Frontal cortex (tissue), 4 donors: ENCODE measurements around the gene CAGE1. TPM values are rescaled to one million over a fixed set of nuclear protein-coding genes. Genes with fewer than 3 reads are reported as not detected.

Experiments
- DNase-seq, 2 donors: peaks; one replicate each; pipeline ENCODE4 v3.0.0; 2012; ENCODE audit warnings: low spot score in 2 of 2
- FAIRE-seq: peaks from 2 replicates; lab custom pipeline; 2012; peaks lifted over from hg19 to GRCh38; lab: Jason Lieb, UNC
- total RNA-seq: library from RNA; depleted of rRNA; stranded (reverse); fragments of >200 nt; gene quantifications from one replicate; pipeline ENCODE4 v1.2.3, GENCODE V29; 2014
- donor health status: control.
- donor health status: control.
- donor health status: control.

The CAGE1 gene
- total RNA-seq, 1 donor from 2014 or later: not detected

DNA sequence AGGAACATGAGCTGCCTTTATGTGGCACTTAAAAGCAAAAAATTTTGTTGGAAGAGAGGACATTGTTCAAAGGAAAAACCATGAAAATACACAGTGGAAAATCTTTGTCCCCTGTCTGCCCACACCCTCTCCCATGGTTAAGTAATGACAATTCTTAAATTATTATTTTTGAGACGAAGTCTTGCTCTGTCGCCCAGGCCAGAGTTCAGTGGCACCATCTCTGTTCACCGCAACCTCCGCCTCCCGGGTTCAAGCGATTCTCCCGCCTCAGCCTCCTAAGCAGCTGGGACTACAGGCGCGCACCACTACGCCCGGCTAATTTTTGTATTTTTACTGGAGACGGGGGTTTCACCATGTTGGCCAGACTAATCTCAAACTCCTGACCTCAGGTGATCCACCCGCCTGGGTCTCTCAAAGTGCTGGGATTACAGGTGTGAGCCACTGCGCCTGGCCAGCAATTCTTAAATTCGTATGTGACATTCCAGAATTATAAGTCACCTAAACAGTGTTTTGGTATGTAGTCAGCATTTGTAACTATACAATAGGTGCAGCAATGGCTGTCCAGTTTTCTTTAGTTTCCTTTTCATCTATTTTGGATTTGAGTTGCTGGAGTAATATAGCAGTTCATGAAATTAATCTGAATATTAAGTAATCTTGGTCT, 75.9 kb downstream of the CAGE1 start:
- DNase-seq (no peak), FAIRE-seq (no peak)

DNA sequence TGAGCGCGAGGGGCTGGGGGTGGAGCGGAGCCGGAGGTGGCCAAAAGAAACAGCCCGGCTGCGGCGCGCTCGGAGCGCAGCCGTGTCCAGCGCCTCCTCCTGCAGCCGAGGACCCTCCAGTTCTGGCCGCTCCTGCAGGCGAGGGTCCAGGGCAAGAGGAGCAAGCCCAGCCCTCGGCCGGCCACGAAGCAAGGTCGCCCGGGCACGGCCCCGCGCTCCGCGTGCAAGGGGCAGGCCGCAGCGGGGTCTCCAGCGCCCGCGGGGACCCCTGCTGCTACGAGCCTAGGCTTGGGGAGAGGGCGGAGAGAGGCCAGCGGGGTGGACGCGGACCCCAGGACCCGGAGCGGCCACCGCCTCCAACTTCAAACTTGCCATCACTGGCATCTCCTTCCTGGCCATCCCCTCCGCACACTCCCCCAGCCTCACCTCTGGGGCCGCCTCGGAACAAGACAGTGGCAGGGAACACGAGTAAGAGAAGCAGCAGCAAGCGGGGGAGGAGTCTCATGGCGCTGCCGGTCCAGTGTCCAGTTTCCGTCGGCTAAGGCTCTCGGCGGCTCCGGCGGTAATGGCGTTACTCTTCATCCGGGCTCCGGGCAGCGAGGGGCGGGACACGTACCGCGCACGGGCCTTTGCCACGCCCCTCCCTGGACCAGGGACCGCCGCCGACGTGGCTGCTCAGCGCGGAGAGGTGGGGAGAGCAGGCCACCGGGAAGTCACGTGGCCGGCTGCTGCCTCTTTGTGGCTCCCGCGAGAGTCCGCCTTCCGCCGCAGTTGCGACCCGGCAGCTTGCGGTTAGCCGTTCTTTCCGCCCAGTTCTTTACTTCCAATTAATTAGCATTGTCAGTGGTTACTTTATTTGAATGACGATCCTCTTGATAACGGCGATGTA, 76.7 kb downstream of the CAGE1 start, which contains the start of gene SSR1:
Gene SSR1, minus strand, starts transcription at position 584 of the 889 bp plus-strand sequence. Its CDS starts 79 bp downstream, at position 505.
- FAIRE-seq (no peak), DNase-seq (peak; percentile 99)

DNA sequence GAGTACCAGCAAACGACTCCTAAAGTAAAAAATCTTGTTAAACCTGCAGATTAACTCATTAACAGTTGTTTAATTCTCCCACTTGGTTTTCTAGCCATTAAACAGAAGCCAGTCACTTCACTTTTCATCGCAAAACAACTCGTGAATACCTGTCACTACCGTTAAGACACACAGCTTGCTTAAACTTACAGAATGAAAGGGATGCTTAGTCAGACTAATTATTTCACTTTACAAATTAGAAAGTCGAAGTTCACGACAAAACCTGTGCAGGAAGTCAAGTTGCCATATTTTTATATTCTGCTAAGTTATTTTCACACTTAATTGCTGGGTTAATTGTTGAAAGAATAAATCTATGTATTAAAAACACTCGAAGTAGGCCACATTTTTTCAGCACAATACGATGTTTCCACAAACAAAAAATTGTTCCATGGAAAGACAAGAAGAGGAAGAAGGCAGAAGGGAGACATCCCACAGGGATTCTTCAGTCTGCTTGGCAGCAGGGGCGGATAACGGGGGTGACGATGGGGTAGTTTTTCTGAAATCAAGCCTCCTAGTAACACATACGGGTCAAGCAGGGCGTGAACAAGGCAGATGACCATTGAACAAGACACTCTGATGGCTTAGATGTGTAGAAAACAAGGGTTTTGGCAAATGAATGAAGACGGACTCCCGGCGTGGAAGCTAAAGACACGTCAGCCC, 77.5 kb downstream of the CAGE1 start:
- DNase-seq (no peak), FAIRE-seq (no peak)

DNA sequence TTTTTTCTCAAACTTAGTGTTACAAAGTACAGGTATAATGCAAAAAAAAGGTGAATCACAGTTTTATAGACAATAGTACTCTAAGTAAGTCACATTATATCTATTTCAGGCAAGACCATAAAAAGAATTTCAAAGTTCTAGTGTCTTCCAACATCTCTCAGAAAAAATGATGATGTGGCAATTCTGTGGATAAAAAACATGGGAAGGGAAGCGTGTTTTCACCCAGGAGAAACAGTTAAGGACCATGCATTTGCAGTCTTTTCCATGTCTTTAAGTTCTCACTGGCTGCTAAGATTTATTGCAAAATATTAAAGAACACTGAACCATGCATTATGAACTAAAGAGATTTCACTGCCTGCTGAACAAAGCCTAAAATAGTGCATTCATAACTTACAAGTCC, 78.4 kb downstream of the CAGE1 start:
- DNase-seq: no peak
- FAIRE-seq: no peak

DNA sequence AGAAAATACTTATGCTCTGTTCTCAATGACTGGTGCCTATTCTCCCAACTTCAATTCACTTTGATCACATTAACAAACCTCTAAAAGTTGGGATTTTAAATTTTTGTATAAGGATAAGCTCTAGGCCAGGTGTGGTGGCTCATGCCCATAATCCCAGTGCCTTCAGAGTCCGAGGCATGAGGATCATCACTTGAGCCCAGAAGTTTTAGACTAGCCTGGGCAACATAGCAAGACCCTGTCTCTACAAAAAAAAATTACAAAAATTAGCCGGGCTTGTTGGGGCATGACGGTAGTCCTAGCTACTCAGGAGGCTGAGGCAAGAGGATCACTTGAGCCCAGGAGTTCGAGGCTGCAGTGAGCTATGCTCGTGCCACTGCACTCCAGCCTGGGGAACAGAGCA, 80.5 kb downstream of the CAGE1 start:
- no peak for FAIRE-seq
- DNase-seq: no peak

DNA sequence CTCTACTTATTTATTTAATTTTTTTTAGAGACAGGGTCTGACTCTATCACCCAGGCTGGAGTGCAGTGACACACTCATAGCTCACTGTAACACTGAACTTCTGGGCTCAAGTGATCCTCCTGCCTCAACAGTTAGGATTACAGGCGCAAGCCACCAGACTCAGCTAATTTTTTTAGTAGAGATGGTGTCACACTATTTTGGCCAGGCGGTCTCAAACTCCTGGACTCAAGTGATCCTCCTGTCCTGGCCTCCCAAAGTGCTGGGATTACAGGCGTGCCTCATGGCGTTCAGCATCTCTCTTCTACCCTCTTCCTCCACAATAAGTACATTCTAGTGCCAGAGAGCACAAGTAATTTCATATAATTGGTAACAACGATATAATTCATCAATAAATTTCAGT, 82.0 kb downstream of the CAGE1 start:
- FAIRE-seq: no peak

DNA sequence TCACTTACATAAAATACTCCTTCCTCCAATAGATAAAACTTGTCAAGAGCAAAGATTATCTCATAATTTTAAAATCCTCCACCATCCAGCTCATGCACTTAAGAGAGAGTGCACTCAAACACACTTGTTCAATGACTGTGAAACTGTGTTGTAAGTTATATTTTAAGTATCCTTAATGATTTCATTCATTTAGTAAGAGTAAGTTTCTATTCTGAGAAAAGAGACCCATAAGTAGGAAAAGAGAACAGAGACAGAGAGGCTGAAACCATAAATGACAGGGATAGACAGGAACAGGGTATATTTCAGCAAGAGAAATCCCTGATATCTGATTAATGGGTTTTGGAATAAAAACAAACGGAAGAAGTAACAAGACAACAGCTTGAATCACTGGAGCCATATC, 84.7 kb downstream of the CAGE1 start:
- DNase-seq (no peak), FAIRE-seq (no peak)

More for the DNA sequence above, 82.0 kb downstream of the CAGE1 start:
- no peak for DNase-seq

DNA sequence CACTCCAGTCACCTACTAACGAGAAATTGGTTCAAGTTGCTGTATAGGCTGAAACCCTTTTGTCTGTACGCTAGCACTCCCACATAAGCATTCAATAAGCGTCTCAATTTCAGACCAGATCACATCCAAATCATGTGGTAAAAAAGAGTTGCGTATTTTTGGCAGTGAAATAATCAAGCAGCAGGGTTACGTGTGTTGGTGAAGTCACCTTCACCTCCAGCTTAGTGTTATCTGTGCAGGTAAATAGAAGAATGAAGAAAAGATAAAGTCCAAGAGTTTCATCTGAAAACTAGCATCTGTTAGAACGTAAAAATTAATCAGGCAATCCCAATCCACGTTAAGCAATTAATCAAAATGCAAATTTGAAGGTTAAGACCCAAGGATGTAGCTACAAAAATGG, 87.8 kb downstream of the CAGE1 start:
- FAIRE-seq: no peak
- no peak for DNase-seq

DNA sequence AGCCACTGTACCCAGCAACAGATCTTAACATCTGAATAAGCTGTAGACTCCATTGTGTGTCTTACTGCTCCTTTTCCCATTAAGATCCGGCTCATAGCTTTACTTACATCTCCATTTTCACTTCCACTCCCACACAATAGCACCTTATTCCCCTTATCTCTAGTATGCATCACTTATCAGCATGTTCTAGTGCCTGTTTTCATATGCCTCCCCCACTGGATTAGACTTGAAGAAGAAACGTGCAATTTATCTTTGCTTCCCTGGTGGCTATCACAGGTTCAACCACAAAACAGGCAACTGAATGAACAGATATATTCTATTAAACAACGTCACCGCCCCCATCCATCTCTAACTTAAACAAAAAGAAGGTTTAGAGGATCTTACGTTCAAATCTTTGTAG, 88.6 kb downstream of the CAGE1 start:
- FAIRE-seq: no peak
- DNase-seq: no peak

DNA sequence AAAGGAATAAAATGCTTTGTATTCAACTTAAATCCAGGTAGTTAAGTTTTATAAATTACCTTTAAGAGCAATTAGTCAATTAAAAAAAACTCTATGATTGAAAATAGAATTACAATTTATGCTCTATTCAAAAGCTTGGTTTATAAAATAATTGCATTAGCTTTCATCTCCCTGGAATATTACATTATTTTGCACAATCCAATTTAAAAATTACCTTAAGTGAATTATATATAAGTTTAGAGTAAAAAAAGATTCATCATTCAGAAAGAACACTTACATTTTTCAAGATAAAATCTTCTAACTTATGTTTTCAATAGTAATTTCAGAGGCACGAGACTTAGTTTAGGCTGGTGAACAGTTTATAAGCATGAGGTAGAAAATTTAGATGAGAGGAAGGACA, 91.4 kb downstream of the CAGE1 start:
- DNase-seq: no peak
- no peak for FAIRE-seq

DNA sequence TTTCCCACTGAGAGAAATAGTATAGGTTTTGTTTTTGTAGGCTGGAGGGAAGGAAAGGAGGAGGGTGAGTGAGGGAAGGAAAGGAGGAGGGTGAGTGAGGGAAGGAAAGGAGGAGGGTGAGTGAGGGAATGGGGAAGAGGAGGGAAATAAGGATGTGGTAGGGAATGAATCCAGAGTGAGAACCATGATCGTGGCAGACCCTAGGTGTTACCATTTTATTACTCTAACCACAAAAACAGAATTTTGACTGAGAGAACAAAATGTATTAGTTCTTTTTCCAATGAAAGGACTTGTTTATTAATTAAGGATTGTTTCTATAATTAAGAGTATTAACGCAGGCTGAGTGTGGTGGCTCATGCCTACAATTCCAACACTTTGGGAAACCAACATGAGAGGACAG, 92.9 kb downstream of the CAGE1 start:
- no peak for FAIRE-seq
- DNase-seq: no peak

DNA sequence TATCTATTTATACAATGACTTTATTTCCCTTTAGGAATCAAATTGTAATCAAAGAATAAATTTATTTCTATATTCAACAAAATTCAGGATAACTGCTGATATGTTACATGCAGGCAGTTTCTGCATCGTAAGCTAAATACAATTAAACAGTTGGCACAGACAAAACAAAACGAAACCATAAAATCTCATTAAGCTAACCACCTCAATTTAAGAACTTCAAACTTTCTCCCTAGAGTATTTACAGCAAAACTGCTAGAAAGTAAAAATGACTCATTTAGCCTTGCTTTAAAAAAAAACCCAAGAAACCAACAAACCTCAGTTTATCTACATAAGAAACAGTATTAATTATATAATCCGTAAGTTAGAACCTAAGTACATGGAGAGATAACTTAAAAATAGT, 93.6 kb downstream of the CAGE1 start:
- no peak for FAIRE-seq
- no peak for DNase-seq

DNA sequence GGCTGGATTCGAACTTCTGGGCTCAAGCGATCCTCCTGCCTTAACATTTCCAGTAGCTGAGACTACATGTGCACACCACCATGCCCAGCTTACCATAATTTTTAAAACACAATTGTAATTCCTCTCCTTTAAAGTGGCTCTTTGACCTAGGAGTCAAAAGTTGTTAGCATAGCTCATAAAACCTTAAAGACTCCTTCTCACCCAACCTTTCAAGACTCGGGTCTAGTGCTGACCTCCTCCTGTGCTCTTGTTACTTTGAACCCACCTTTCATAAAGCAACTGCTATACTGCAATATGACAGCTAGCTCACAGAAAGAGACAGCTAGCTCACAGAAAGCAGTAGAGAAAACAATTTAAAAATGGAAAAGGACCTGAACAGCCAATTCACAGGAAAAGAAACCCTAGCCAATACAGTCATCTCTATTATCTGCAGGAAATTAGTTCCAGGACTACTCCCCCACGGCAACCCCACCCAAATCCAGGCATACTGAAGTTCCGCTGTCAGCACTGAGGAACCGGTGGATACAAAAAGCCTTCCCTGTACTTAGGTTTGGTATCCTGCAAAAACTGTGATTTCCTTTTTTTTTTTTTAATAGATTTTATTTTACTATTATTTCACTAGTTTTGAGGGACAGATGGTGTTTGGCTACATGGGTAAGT, 96.8 kb downstream of the CAGE1 start:
- FAIRE-seq (no peak), DNase-seq (no peak)

DNA sequence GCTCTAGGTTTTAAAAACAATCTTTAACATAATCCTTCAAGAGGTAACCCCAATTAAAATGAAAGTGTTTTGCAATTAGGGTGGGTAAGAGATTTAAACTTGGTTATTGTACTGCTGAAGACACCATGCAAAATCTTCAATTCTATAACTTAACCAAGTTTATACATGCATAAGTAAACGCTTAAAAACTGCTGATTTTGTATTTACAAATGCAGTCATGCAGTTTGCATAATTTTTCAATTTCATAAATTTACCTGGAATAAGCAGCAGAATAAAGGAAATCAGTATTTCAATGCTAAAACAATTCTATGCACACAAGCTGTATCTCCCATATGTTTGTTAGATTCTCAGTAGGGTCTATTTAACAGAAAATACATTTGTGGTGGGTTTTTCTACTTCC, 99.5 kb downstream of the CAGE1 start:
- no peak for DNase-seq
- FAIRE-seq: no peak

DNA sequence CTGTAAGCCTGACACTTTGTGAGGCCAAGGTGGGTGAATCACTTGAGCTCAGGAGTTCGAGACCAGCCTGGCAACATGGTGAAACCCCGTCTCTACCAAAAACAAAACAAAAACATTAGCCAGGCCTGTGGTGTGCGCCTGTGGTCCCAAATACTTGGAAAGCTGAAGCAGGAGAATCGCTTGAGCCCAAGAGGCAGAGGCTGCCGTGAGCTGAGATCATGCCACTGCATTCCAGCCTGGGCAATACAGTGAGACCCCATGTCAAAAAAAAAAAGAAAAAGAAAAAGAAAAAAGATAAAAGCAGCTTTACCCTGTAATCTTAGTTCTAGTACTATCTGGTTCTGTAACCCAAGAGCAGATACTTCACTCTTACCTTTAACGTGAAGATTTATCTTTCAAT, 104.1 kb downstream of the CAGE1 start:
- no peak for FAIRE-seq
- no peak for DNase-seq

DNA sequence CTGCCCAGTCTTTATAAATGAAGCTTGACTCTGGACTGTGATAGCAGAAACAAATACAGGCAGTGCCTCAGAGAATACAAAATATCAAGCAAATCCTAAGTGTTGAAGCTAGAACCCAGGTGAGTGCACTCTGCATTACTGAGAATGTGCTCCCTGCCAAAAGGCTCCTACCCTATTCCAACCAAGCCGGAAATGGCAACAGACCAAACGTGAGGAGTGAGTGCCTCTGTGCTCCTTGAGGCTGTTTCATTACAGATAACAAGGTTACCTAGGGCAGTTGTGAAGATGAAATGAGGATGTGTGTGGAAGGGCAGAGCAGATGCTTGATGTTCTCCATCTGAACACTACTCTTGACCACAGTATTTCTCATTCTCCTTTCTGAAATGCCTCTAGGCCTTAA, 105.9 kb downstream of the CAGE1 start:
- DNase-seq (no peak), FAIRE-seq (no peak)

DNA sequence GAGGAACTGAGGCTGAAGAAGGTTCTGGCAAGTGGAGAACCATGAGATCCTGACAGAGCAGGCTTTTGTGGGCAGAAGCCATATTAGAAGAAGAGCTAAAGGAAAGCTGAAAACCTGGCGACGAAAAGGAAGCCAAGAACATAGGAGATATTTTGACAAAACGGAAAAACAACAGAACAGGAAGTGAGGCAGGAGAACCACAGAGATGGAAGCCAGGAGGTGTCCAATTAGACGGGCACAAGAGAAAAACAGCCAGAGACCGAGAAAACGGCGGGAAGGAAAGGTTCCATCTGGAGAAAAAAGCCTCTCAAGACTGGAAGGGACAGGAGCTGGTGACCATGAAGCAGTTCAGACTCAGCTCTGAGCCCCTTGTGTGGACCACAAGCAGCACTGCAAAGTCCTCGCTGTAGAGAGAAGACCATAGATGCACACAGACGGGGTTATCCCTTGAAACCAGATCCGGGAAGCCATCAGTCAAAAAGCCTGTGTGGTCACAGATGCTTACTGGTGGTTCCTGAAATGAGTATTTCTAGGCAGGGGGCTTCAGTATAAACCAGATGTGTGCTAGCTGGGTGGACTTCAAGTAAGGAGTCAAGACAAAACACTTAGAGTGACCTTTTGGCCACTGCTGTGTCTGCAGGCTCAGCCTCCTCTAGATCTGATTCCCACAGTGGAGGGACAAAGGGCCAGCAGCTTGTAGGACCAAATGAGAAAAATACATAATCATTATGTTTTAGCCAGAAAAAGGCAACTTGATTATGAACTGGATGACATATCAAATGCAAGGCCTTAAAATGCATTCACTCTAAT, 107.2 kb downstream of the CAGE1 start:
- no peak for FAIRE-seq
- no peak for DNase-seq
